Activated naive CD4-positive, alpha-beta T cell treated with anti-CD3 and anti-CD28 coated beads, Interleukin-2, amount 50 U/mL, for 72 hours (primary cell): ENCODE results near the gene TMEM87B. TPM values are rescaled to one million over a fixed set of nuclear protein-coding genes. Genes with fewer than 3 reads are reported as not detected.
A peak's percentile ranks its signal among the peaks of the same experiment; 100 is the strongest.
"Not testable (repeated sequence)": the region's sequence is repeated elsewhere in the genome, so short reads cannot be mapped to it uniquely, and the experiment has no call there.

Experiments used
- ATAC-seq, 2 donors: fragments of 150-1000 bp; cut with Tn5 transposase; 2 replicates each; pipeline ENCODE4 v1.10.0; 2021; ENCODE audit warnings: mild to moderate bottlenecking in 2 of 2, moderate library complexity in 2 of 2
- DNase-seq, 2 donors: peaks; one replicate each; pipeline ENCODE4 v3.0.0; 2021 to 2022; ENCODE audit warnings: low spot score in 2 of 2
- H3K27ac Mint-ChIP-seq, 2 donors: one replicate each; pipeline ENCODE4 v1.8.0; 2022; ENCODE audit warnings: mild to moderate bottlenecking in 2 of 2, mixed read lengths in 2 of 2
- H3K36me3 Mint-ChIP-seq, 2 donors: one replicate each; pipeline ENCODE4 v1.8.0; 2022; ENCODE audit warnings: mixed read lengths in 2 of 2
- H3K9me3 Mint-ChIP-seq, 2 donors: one replicate each; pipeline ENCODE4 v1.8.0; 2022; ENCODE audit warnings: mixed read lengths in 2 of 2
- total RNA-seq, 2 donors: library from RNA; stranded (reverse); gene quantifications; one replicate each; pipeline ENCODE4 v1.2.3, GENCODE V29; 2022

TMEM87B gene
- total RNA-seq, 2 donors from 2014 or later, result 16.8 to 26.2 TPM

- H3K27ac Mint-ChIP-seq, result peak overlapping the region in 1 of 2 donors; percentile 39
These were observed 29.8 kb downstream of the TMEM87B start for GRCh38 chr2:112084689-112085374.

GRCh38 chr2:112085375-112085730, 30.3 kb downstream of the TMEM87B start:
- no peak for ATAC-seq
- H3K27ac Mint-ChIP-seq, result peak overlapping the region in 1 of 2 donors; percentile 18

More at GRCh38 chr2:112084689-112085374, 29.8 kb downstream of the TMEM87B start:
- ATAC-seq, result no peak
- DNase-seq, result no peak
- Mint-ChIP-seq H3K9me3 (no peaks in the 10 kb centered on the region), H3K36me3 (peaks cover 36 to 44% of the 10 kb centered on the region in 2 donors)

GRCh38 chr2:112085916-112086669, 31.0 kb downstream of the TMEM87B start:
- ATAC-seq, result no peak
- Mint-ChIP-seq H3K36me3 (peaks cover 43 to 44% of the 10 kb centered on the region in 2 donors), H3K9me3 (no peaks in the 10 kb centered on the region), H3K27ac (peak overlapping the region; percentile 44 to 75)
- DNase-seq, result no peak

More at GRCh38 chr2:112085375-112085730, 30.3 kb downstream of the TMEM87B start:
- H3K36me3 Mint-ChIP-seq, result peaks cover 41 to 49% of the 10 kb centered on the region in 2 donors
- no peaks in the 10 kb centered on the region for H3K9me3 Mint-ChIP-seq
- no peak for DNase-seq

GRCh38 chr2:112087346-112088020, 32.4 kb downstream of the TMEM87B start:
- Mint-ChIP-seq H3K36me3 (peaks cover 39 to 43% of the 10 kb centered on the region in 2 donors), H3K9me3 (no peaks in the 10 kb centered on the region), H3K27ac (peak overlapping the region; percentile 75 to 84)

GRCh38 chr2:112089375-112089774, 34.3 kb downstream of the TMEM87B start:
- Mint-ChIP-seq H3K36me3 (peaks cover 35 to 40% of the 10 kb centered on the region in 2 donors), H3K27ac (no peak overlapping the region), H3K9me3 (no peaks in the 10 kb centered on the region)
- ATAC-seq (no peak), DNase-seq (no peak)

More at GRCh38 chr2:112087346-112088020, 32.4 kb downstream of the TMEM87B start:
- DNase-seq (no peak), ATAC-seq (no peak)

- Mint-ChIP-seq H3K27ac (peak overlapping the region in 1 of 2 donors; percentile 62), H3K9me3 (no peaks in the 10 kb centered on the region), H3K36me3 (peaks cover 20 to 25% of the 10 kb centered on the region in 2 donors)
- ATAC-seq, result peak; percentile 88 to 99
- DNase-seq, result no peak
These were observed 37.4 kb downstream of the TMEM87B start for GRCh38 chr2:112092286-112093041.

GRCh38 chr2:112093216-112093615, 38.1 kb downstream of the TMEM87B start:
- DNase-seq (no peak), ATAC-seq (no peak)
- H3K9me3 Mint-ChIP-seq, result no peaks in the 10 kb centered on the region
- peak overlapping the region in 1 of 2 donors; percentile 62 for H3K27ac Mint-ChIP-seq
- H3K36me3 Mint-ChIP-seq, result peaks cover 23 to 24% of the 10 kb centered on the region in 2 donors

GRCh38 chr2:112095681-112096080, 40.6 kb downstream of the TMEM87B start:
- Mint-ChIP-seq H3K27ac (peak overlapping the region in 1 of 2 donors; percentile 59), H3K36me3 (peaks cover 13% of the 10 kb centered on the region in 2 donors), H3K9me3 (no peaks in the 10 kb centered on the region)
- no peak for DNase-seq
- ATAC-seq, result no peak

- H3K27ac Mint-ChIP-seq, result peak overlapping the region; percentile 16 to 59
- H3K9me3 Mint-ChIP-seq, result no peaks in the 10 kb centered on the region
- H3K36me3 Mint-ChIP-seq, result peaks cover 13% of the 10 kb centered on the region in 2 donors
- DNase-seq, result no peak
- ATAC-seq, result no peak
These were observed 41.0 kb downstream of the TMEM87B start for GRCh38 chr2:112096098-112096497.

- Mint-ChIP-seq H3K9me3 (peaks cover 4 to 32% of the 10 kb centered on the region in 2 donors), H3K27ac (no peak overlapping the region), H3K36me3 (peaks cover 53 to 69% of the 10 kb centered on the region in 2 donors)
- ATAC-seq (no peak), DNase-seq (no peak)
These were observed 53.2 kb downstream of the TMEM87B start for GRCh38 chr2:112108178-112108832.

GRCh38 chr2:112109278-112109677, 54.2 kb downstream of the TMEM87B start:
- no peak overlapping the region for H3K27ac Mint-ChIP-seq
- ATAC-seq (no peak), DNase-seq (no peak)
- peaks cover 48 to 70% of the 10 kb centered on the region in 2 donors for H3K36me3 Mint-ChIP-seq
- H3K9me3 Mint-ChIP-seq, result peaks cover 4 to 33% of the 10 kb centered on the region in 2 donors

GRCh38 chr2:112110966-112111365, 55.9 kb downstream of the TMEM87B start:
- H3K9me3 Mint-ChIP-seq, result peaks cover 4 to 33% of the 10 kb centered on the region in 2 donors
- H3K27ac Mint-ChIP-seq, result no peak overlapping the region
- no peak for ATAC-seq
- peaks cover 47 to 69% of the 10 kb centered on the region in 2 donors for H3K36me3 Mint-ChIP-seq
- DNase-seq, result no peak

GRCh38 chr2:112113354-112113753, 58.3 kb downstream of the TMEM87B start:
- peak; percentile 53 to 97 for ATAC-seq
- H3K27ac Mint-ChIP-seq, result peak overlapping the region; percentile 13 to 90
- peaks cover 4 to 31% of the 10 kb centered on the region in 2 donors for H3K9me3 Mint-ChIP-seq
- DNase-seq, result not testable (repeated sequence)
- peaks cover 34 to 51% of the 10 kb centered on the region in 2 donors for H3K36me3 Mint-ChIP-seq

GRCh38 chr2:112118148-112118547, 63.1 kb downstream of the TMEM87B start:
- DNase-seq (no peak), ATAC-seq (no peak)
- Mint-ChIP-seq H3K27ac (peak overlapping the region in 1 of 2 donors; percentile 16), H3K36me3 (peaks cover 0 to 15% of the 10 kb centered on the region in 2 donors), H3K9me3 (peaks cover 0 to 3% of the 10 kb centered on the region in 2 donors)

GRCh38 chr2:112121682-112122254, 66.7 kb downstream of the TMEM87B start:
- H3K36me3 Mint-ChIP-seq, result peaks cover 0 to 26% of the 10 kb centered on the region in 2 donors
- peak in 1 of 2 donors; percentile 26 for ATAC-seq
- DNase-seq, result peak in 1 of 2 donors; percentile 46

More at GRCh38 chr2:112121682-112122254, 66.7 kb downstream of the TMEM87B start:
- Mint-ChIP-seq H3K27ac (no peak overlapping the region), H3K9me3 (peaks cover 0 to 15% of the 10 kb centered on the region in 2 donors)
